TTC549 (cell line): ENCODE data around the gene FIG4.
"Not testable (repeated sequence)": the region's sequence is repeated elsewhere in the genome, so short reads cannot be mapped to it uniquely, and the experiment has no call there.

Source experiments
- FAIRE-seq: peaks from 2 replicates; lab custom pipeline; 2012; peaks lifted over from hg19 to GRCh38; lab: Jason Lieb, UNC

FIG4 gene

DNA sequence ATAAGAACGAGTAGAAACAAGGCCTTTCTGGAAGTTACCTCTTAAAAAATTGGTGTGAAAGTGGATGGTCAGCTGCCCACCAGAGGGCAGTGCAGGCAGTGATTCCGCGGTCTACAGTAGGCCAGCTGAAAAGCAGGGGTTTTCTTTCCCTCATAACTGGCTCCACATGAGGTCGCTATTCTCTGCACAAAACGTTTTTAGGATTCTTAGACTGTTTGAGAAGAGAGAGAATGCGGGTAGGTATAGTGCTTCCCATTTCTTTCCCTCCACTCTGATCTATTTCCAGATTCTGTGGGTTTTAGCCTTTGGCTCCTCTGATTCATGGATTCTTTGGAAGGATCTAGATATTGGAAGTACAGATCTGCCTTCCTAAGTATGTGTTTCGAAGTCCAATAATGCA lies 14.2 kb downstream of the FIG4 start:
- peak; percentile 96 for FAIRE-seq

DNA sequence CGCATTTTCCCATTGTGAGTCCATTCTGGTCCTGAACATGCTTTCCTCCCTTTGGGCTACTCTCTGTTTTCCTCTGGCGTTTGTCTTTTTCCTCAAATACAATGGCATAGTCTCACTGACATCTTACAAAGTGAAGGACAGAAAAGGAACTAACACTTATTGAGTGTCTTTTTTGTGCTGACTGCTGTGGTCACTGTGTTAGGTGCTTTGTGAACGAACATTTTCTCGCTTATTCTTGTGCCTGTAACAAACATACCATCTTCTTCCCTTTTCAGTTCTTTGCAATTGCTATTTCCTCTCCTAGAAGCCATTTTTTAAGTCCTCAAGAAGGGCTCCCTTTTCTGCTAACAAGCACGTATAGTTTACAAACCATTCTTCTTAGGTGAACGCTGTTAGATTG lies 15.4 kb downstream of the FIG4 start:
- FAIRE-seq = no peak

GRCh38 chr6:109708099-109708498 lies 17.0 kb downstream of the FIG4 start:
- not testable (repeated sequence) for FAIRE-seq

DNA sequence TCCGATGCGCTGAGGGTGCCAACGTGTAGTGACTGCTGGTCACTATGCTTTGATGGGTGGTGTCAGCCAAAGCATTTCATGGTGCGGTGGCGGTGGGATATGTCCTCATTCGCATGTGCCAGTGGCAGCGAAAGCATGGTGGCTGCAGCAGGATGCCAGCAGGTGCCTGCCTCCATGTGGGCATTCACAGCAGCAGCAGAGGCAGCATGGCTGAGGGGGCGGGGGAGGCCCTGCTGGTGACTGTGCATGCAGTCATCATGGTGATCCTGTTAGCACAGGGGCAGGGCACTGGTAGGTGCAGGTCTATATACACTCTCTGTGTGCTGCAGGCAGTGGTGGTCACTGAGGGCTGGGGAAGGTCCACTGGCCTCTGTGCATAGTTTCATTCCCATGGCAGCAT lies 22.0 kb downstream of the FIG4 start:
- no peak for FAIRE-seq

DNA sequence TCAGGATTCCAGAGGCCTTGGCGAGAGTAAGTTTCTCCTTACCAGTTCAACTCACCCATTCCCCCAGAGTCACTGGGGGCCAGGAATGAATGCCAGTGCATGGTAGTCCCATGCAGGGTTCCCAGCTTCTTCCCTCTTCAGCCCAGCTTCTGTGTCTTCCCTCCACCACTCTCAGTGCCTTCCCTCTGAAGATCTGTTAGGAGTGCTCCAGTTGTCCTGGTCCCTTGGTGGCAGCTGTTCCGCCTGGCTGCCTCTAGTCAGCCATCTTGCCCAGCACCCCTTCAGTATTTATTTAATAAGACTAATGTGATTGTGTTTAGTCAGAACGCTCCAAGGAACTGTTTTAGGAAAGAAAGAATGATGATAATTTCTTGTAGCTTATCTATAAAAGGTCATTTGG lies 23.1 kb downstream of the FIG4 start:
- FAIRE-seq = no peak

DNA sequence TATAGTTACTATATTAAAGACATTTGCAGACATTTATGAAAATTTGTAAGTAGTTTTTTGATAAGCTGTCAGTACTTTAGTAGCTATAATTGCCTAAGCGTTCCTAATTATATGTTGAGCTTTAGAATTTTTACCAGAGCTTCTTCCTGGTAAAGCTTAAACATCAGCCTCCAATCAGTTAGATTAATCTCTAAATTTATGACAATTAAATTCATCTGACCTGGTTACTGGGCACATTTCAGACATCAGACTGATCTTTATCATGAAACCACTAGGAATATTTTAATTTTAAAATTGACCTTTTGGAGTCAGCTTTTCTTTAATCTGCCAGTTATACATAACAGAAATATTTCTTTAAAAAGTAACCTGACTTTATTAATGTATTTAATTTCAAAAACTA lies 23.5 kb downstream of the FIG4 start:
- no peak for FAIRE-seq

DNA sequence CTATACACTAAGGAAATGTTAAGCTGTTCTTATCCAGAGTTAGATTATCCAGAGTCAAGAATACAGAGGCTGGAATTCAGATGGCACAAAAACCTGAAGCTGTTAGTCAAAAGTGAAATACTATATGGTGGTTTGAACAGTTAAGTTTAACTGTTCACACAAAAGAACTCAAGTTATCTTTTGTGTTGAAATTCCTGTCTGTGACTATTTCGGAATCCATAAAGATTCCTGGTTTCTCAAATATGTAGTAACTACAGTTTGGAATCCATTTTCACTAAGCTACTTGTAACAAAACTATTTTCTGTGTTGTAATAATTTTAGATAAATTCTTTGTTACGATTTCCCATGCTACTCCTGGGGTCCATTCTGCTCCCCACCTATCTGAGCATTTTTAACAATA lies 24.5 kb downstream of the FIG4 start:
- no peak for FAIRE-seq

- no peak for FAIRE-seq
Measured at GRCh38 chr6:109717971-109718370, 26.9 kb downstream of the FIG4 start.

GRCh38 chr6:109718991-109719390 lies 27.9 kb downstream of the FIG4 start:
- FAIRE-seq = no peak

DNA sequence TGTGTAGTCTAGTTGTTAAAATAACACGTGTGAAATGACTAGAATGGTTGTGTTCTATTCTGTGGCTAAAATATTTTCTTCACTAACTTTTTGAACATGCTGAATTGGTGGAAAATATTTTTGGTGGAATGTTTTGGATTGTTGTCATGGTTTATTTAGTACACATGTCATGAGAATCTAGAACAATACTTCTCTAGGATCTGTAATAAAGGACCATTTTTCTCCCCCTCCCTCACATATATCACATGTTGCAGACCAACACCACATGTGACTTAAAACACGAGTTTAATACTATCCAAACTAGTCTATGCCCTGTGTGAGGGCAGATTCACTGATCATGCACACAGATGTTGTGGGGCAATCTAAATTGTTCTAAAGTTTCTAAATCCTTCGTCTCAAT lies 29.2 kb downstream of the FIG4 start:
- FAIRE-seq = no peak

DNA sequence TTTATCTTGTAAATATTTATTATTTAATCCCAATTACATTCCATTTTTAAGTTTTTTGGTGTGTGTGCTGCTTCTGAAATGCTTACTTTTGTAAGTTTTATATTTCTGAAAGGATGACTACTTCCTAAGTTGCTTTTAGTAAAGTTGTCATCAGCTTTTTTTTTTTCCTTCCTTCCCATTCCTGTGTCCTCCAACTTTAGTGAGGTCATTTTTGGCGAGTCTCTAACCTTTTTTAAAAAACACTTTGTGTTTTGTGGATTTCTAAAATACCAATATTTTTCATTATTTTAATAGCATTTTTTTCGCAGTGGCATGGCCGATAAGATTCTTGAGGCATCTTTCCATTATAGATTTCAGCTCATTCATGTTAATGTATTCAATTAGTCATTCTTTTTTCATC lies 30.9 kb downstream of the FIG4 start:
- FAIRE-seq = no peak

- no peak for FAIRE-seq
Measured at GRCh38 chr6:109722564-109723254, 31.6 kb downstream of the FIG4 start.

DNA sequence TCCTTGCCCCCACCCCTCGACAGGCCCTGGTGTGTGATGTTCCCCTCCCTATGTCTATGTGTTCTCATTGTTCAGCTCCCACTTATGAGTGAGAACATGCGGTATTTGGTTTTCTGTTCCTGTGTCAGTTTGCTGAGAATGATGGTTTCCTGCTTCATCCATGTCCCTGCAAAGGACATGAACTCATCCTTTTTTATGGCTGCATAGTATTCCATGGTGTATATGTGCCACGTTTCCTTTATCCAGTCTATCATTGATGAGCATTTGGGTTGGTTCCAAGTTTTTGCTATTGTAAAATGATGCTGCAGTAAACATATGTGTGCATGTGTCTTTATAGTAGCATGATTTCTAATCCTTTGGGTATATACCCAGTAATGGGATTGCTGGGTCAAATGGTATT lies 34.2 kb downstream of the FIG4 start:
- FAIRE-seq = not testable (repeated sequence)

DNA sequence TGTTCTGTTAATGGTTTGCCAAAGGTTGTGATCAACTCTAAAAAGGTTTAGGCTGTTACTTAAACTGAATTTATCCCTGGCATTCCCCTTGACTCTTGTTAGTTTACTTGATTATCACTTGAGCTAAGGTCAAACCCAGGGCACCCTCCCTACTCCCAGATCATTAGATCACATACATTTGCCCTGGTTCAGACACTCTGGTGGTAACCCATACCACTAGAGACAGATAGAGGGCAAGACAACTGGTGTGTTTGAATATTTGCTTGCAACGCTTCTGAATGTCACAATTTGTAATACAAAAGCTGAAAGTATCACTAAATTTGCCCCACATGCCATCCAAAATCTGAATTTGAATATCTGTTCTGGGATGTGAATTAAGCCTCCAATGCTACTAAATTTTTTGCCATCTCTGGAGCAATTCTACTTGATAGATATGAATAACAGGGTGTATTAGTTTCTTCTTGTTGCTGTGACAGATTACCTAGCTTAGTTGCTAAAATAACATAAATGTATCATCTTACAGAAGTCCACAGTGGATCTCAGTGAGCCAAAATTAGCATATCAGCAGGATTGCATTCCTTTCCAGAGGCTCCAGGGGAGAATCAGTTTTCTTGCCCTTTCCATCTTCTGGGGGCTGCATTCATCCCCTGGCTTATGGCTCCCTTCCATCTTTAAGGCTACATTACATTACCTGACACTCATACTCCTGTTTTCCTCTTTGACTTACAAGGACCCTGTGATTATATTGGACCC lies 45.4 kb downstream of the FIG4 start:
- FAIRE-seq = no peak

DNA sequence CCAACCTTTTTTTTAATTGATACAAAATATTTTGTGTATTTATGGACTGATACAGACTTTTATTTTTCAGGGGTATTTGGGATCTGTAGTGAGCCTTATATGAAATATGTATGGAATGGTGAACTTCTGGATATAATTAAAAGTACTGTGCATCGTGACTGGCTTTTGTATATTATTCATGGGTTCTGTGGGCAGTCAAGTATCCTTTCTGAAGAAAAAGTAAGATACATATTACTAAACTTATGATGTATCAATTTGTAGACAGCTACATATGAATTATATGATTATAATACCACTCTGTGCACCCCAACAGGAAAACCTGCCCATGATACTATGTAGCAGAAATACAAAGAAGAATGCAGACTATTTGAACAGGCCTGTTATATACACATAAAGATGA lies 47.2 kb downstream of the FIG4 start:
- no peak for FAIRE-seq

- FAIRE-seq = no peak
Measured at GRCh38 chr6:109738667-109739066, 47.6 kb downstream of the FIG4 start.

DNA sequence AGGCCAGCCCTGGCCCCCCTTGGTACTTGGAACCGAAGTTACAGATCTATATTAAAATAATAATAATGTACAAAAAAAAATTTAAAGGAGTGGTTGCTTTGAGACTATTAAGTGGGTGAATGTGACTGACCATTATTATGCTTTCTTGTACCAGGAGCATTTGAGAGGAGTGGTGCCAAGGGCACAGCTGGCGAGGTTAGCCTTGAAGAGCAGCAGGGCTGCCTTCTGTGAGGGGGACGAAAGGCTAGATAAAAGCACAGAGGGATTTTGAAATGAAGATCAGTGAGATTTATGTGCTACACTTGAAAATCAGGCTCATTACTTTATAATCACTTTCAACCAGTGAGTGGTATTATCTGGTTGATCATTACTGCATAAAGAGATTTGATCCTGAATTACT lies 48.6 kb downstream of the FIG4 start:
- FAIRE-seq = no peak

DNA sequence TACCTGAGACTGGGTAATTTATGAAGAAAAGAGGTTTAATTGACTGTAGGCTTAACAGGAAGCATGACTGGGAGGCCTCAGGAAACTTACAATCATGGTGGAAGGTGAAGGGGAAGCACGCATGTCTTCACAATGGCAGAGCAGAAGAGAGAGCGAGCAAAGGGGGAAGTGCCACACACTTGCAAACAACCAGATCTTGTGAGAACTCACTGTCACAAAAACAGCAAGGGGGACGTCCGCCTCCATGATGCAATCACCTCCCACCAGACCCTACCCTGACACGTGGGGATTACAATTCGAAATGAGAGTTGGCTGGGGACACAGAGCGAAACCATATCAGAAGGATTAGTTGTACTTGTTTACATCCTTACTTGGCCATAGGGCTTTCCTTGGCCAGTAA lies 49.7 kb downstream of the FIG4 start:
- no peak for FAIRE-seq

DNA sequence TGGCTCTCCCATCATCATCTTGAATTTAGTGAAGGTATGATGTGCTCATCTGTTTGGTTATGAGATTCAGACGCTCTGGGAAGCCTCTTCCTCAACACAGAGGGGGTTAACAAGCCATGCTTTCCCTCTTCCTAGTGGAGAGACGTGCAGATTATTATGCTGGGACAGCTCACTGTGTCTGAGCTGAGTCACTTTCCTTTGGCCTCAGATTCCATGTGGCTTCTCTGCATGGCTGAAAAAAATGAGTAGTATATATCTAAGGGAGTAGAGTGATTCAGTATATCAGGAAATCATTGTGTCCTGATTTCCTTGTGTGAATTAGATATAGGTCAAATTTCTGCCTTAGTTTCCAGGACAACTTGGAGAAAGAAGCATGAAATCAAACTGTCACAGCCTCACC lies 52.6 kb downstream of the FIG4 start:
- FAIRE-seq = no peak

DNA sequence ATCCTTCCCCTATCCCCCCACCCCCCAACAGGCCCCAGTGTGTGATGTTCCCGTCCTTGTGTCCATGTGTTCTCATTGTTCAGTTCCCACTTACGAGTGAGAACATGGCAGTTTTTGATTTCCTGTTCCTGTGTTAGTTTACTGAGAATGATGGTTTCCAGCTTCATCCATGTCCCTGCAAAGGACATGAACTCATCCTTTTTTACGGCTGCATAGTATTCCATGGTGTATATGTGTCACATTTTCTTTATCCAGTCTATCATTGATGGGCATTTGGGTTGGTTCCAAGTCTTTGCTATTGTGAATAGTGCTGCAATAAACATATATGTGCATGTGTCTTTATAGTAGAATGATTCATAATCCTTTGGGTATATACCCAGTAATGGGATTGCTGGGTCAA lies 53.7 kb downstream of the FIG4 start:
- not testable (repeated sequence) for FAIRE-seq

DNA sequence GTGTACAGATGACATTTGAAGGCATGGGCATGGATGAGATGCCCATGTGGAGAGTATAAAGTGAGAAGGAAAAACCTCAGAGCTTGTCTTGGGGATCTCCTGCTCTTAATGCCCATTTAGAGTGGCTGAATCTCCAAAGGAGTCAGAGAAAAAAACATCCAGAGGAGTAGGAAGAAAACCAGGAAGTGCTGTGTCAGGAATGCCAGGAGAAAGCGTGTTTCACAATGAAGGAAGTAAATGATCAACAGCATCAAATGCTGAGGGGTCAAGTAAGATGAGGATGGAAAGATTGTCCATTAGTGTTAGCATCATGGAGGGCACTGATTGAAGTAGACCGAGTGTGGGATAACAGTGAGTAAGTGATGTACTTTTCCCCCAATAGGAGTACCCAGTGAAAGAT lies 56.1 kb downstream of the FIG4 start:
- no peak for FAIRE-seq

- no peak for FAIRE-seq
Measured at GRCh38 chr6:109759098-109759955, 68.2 kb downstream of the FIG4 start.

DNA sequence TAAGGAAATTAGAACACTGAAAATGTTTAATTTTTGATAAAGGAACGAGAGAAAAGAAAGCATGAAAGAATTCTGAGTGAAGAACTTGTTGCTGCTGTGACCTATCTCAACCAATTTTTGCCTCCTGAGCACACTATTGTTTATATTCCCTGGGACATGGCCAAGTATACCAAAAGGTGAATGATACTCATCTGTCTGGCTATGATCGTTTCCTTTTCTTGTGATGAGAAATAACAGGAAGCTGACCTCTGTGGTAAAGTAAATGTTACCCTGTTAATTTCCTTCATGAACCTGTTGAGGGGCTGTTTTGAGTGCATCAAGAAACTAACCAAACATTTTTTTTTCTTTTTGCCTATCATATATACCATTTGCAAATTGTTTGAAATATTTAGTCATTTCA lies 69.1 kb downstream of the FIG4 start:
- no peak for FAIRE-seq
